IMR-90 (cell line): ENCODE results near the gene CFDP1. TPM values are rescaled to one million over a fixed set of nuclear protein-coding genes. Genes with fewer than 3 reads are reported as not detected.

ENCODE experiments used
- ATAC-seq: fragments of 200-7000 bp; cut with Tn5 transposase; 2 replicates; pipeline ENCODE4 v1.9.1; 2020; ENCODE audit warnings: low read depth, mild to moderate bottlenecking, moderate library complexity
- BruUV-seq: library from RNA; stranded (reverse); fragments of 400-500 nt; replicated peaks from 2 replicates; lab custom pipeline; 2021; lab: Mats Ljungman, UMichigan
- CTCF ChIA-PET: fragments of 300-600 bp; formaldehyde crosslinking; extraction: SDS; loops from one replicate; lab custom pipeline; 2021; ENCODE audit warnings: antibody characterized with exemption; lab: Yijun Ruan, JAX
- POLR2A ChIA-PET: fragments of 300-600 bp; sonication (Branson Sonifier 250); formaldehyde crosslinking; loops from one replicate; lab custom pipeline; 2022; ENCODE audit warnings: antibody characterized with exemption; ENCODE audit not compliant: unreplicated experiment; lab: Charles Lee
- DNase-seq: peaks from one replicate; pipeline ENCODE4 v3.0.0; 2013
- H2AFZ ChIP-seq: replicated peaks from 2 replicates; pipeline ENCODE3; 2013; ENCODE audit warnings: low read length, mild to moderate bottlenecking; ENCODE audit not compliant: poor library complexity
- H2AK5ac ChIP-seq: 2 replicates; pipeline ENCODE4 v1.6.1; 2013; ENCODE audit warnings: low read depth, low read length, inconsistent platforms
- H2AK9ac ChIP-seq: replicated peaks from 2 replicates; pipeline ENCODE3; 2013; ENCODE audit warnings: mild to moderate bottlenecking, low read depth, low read length, moderate library complexity; ENCODE audit not compliant: poor library complexity
- H2BK120ac ChIP-seq: 2 replicates; pipeline ENCODE4 v1.6.1; 2013; ENCODE audit warnings: low read depth, low read length, inconsistent platforms
- H2BK15ac ChIP-seq: 3 replicates; pipeline ENCODE4 v1.6.1; 2013; ENCODE audit warnings: low read depth, low read length, inconsistent platforms
- H2BK20ac ChIP-seq: 2 replicates; pipeline ENCODE4 v1.6.1; 2013; ENCODE audit warnings: low read depth, mild to moderate bottlenecking, inconsistent platforms, low read length, moderate library complexity
- H2BK5ac ChIP-seq: 2 replicates; pipeline ENCODE4 v1.6.1; 2013; ENCODE audit warnings: mild to moderate bottlenecking, low read depth, low read length, inconsistent platforms; ENCODE audit not compliant: poor library complexity, severe bottlenecking
- H3K14ac ChIP-seq: replicated peaks from 2 replicates; pipeline ENCODE4 v1.6.1; 2013; ENCODE audit warnings: low read depth, low read length, inconsistent platforms
- H3K18ac ChIP-seq: 2 replicates; pipeline ENCODE4 v1.6.1; 2013; ENCODE audit warnings: low read depth, low read length, control low read depth
- H3K23ac ChIP-seq: 2 replicates; pipeline ENCODE4 v1.6.1; 2013; ENCODE audit warnings: low read depth, low read length, inconsistent platforms
- H3K27ac ChIP-seq: 2 replicates; pipeline ENCODE4 v1.5.1; 2013; ENCODE audit warnings: mild to moderate bottlenecking, control low read depth, low read length; ENCODE audit not compliant: insufficient read depth
- H3K27me3 ChIP-seq: 2 replicates; pipeline ENCODE4 v1.6.1; 2013; ENCODE audit warnings: low read length; ENCODE audit not compliant: control insufficient read depth, insufficient read depth
- H3K36me3 ChIP-seq: 2 replicates; pipeline ENCODE4 v1.6.1; 2013; ENCODE audit warnings: low read length, mixed read lengths; ENCODE audit not compliant: control insufficient read depth, insufficient read depth
- H3K4ac ChIP-seq: 2 replicates; pipeline ENCODE4 v1.6.1; 2013; ENCODE audit warnings: low read depth, low read length, inconsistent platforms
- H3K4me1 ChIP-seq: 2 replicates; pipeline ENCODE4 v1.6.1; 2013; ENCODE audit warnings: low read length, mixed read lengths; ENCODE audit not compliant: control insufficient read depth, insufficient read depth
- H3K4me2 ChIP-seq: 2 replicates; pipeline ENCODE4 v1.6.1; 2013; ENCODE audit warnings: low read depth, mild to moderate bottlenecking, control low read depth, low read length, moderate library complexity
- H3K4me3 ChIP-seq: 2 replicates; pipeline ENCODE4 v1.5.1; 2013; ENCODE audit warnings: low read depth, mild to moderate bottlenecking, control low read depth, low read length, moderate library complexity; ENCODE audit not compliant: insufficient read depth
- H3K56ac ChIP-seq: 2 replicates; pipeline ENCODE4 v1.6.1; 2013; ENCODE audit warnings: low read length, inconsistent platforms; ENCODE audit not compliant: insufficient read depth; ENCODE audit errors: extremely low read depth
- H3K79me1 ChIP-seq, 2 experiments: 2 replicates each; pipeline ENCODE4 v1.6.1; 2013; ENCODE audit warnings: low read length in 2 of 2, inconsistent platforms in 1 of 2, low read depth in 1 of 2
- H3K9ac ChIP-seq: 2 replicates; pipeline ENCODE4 v1.6.1; 2013; ENCODE audit warnings: low read depth, low read length, control low read depth
- H3K9me1 ChIP-seq: 2 replicates; pipeline ENCODE4 v1.6.1; 2013; ENCODE audit warnings: low read length, inconsistent platforms; ENCODE audit not compliant: insufficient read depth
- H3K9me3 ChIP-seq: 2 replicates; pipeline ENCODE4 v1.6.1; 2013; ENCODE audit warnings: low read length; ENCODE audit not compliant: control insufficient read depth, insufficient read depth
- H4K20me1 ChIP-seq: 2 replicates; pipeline ENCODE4 v1.6.1; 2013; ENCODE audit warnings: low read length, inconsistent platforms; ENCODE audit not compliant: insufficient read depth
- H4K5ac ChIP-seq: 2 replicates; pipeline ENCODE4 v1.6.1; 2013; ENCODE audit warnings: mild to moderate bottlenecking, low read depth, low read length, control low read depth
- H4K8ac ChIP-seq, 2 experiments: 2 replicates each; pipeline ENCODE4 v1.6.1; 2013; ENCODE audit warnings: low read depth in 2 of 2, low read length in 2 of 2, control low read depth in 1 of 2, inconsistent platforms in 1 of 2
- H4K91ac ChIP-seq: 2 replicates; pipeline ENCODE4 v1.6.1; 2013; ENCODE audit warnings: low read depth, low read length, inconsistent platforms; ENCODE audit not compliant: insufficient read depth
- BHLHE40 ChIP-seq: fragments of 150-350 bp; IDR thresholded peaks from 2 replicates; pipeline ENCODE4 v1.6.1; 2016; ENCODE audit warnings: mild to moderate bottlenecking, low read depth, low read length
- POLR2A ChIP-seq: IDR thresholded peaks from 2 replicates; pipeline ENCODE4 v1.6.1; 2012; ENCODE audit warnings: mild to moderate bottlenecking, low read depth, low read length
- WGBS, 2 experiments: methylation state at CpG; one replicate each; pipeline versions ENCODE4 v1.1.5 to v1.1.7; 2013; ENCODE audit warnings: missing lambda C conversion rate in 2 of 2; ENCODE audit not compliant: insufficient read length in 1 of 2; ENCODE audit errors: extremely low coverage in 2 of 2; 5-methylcytosine and 5-hydroxymethylcytosine counted together
- dilution Hi-C: fragments of 300-500 bp; cut with HindIII; formaldehyde crosslinking; loops from one replicate; pipeline ENCODE4 v1.14.3; 2018; ENCODE audit warnings: low sequenced_read_pairs; ENCODE audit not compliant: unreplicated experiment
- in situ Hi-C: fragments of 300-500 bp; cut with MboI; formaldehyde crosslinking; loops from 3 replicates; pipeline ENCODE4 v1.14.3; 2019; ENCODE audit warnings: low sequenced_read_pairs, inconsistent platforms, mixed read lengths
- intact Hi-C: fragments of 100-400 bp; cut with micrococcal nuclease; formaldehyde crosslinking; loops from 2 replicates; pipeline ENCODE4 v1.10.0; 2022
- polyA plus RNA-seq, 3 experiments: library from polyadenylated mRNA; depleted of rRNA; stranded (reverse); fragments of >200 nt; gene quantifications; 2 replicates each; pipeline ENCODE4 v1.2.3, GENCODE V29; 2012; ENCODE audit warnings: low replicate concordance in 1 of 3
- total RNA-seq: library from RNA; depleted of rRNA; stranded (reverse); fragments of >200 nt; gene quantifications from 2 replicates; pipeline ENCODE4 v1.2.3, GENCODE V29; 2012

The CFDP1 gene
- total and polyA plus RNA-seq, 2 of the 4 experiments (the other 2 are of a cell fraction): 15.6 to 38.7 TPM

DNA sequence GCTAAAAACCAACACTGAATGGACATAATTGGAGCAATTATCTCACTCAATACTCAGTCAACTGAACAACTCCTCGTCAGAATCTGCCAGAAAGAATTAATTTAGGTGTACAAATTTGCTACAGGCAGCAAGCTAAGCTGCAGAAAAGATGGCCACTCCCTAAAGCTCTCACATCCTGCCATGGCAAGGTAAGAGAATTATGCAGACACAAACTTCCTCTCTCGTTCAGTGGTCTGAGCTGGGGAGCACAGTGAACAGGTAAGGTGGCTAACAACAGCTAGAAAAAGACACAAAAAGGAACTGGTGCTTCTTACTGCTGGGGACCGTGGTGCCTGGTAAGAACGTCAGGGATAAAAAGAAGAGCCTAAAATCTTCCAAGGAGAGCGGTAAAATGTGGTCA is 107.0 kb downstream of the CFDP1 start:
- WGBS, 2 experiments: 100% methylated on average over 1 of the region's 5 CpGs; no CpG with 5 or more reads in 1 of the 2 experiments
- Histone ChIP-seq H3K14ac (no peak overlapping the region), H4K5ac (no peak overlapping the region), H4K20me1 (no peaks in the 10 kb centered on the region), H3K79me1 (peaks cover 0 to 19% of the 10 kb centered on the region in 2 experiments), H2BK5ac (no peak overlapping the region), H2AK9ac (no peak overlapping the region), H3K4me3 (no peak overlapping the region), H4K91ac (no peak overlapping the region), H2AK5ac (no peak overlapping the region), H2AFZ (no peak overlapping the region), H3K27ac (no peak overlapping the region), H3K23ac (no peak overlapping the region), H3K56ac (no peak overlapping the region), H3K4me2 (no peak overlapping the region), H3K9ac (no peak overlapping the region), H2BK20ac (no peak overlapping the region), H3K4ac (no peak overlapping the region), H3K9me1 (peaks cover 6% of the 10 kb centered on the region; the same call in 1 of the 2 replicates), H3K27me3 (no peaks in the 10 kb centered on the region), H3K4me1 (peaks cover 7% of the 10 kb centered on the region), H2BK120ac (no peak overlapping the region), H2BK15ac (no peak overlapping the region), H4K8ac (no peak overlapping the region), H3K9me3 (no peaks in the 10 kb centered on the region), H3K18ac (no peak overlapping the region), H3K36me3 (no peaks in the 10 kb centered on the region; the same call in 1 of the 2 replicates)
- CTCF ChIA-PET: no interaction called here
- dilution Hi-C loops: no loop called here
- BruUV-seq: no TSS peak
- TF ChIP-seq POLR2A: no peak
- TF ChIP-seq BHLHE40: no peak
- in situ Hi-C loops: no loop called here
- DNase-seq (no peak), ATAC-seq (no peak)
- intact Hi-C loops: no loop called here
- POLR2A ChIA-PET: no interaction called here
